ENCODE results near the gene PGBD5.

PGBD5 gene

DNA sequence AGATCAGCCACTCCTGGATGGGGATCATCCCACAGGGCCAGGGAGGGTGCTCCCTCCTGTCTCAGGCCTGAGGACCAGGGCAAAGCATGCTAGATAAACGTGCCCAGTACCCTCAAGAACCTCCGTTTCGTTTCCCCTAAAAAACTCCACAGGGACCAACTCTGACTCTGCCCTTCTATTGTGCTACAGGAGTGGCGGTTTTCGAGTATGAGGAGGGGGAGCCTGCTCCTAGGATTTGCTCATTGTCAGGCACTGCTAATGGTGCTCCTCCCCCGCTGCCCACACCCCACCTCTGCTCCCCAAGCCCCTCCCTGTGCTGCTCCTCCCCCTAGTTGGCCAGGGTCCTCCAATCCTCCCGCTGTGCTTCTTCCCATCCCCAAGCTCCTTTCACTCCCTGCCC, 32.0 kb downstream of the PGBD5 start:
- no peak for DNase-seq

DNA sequence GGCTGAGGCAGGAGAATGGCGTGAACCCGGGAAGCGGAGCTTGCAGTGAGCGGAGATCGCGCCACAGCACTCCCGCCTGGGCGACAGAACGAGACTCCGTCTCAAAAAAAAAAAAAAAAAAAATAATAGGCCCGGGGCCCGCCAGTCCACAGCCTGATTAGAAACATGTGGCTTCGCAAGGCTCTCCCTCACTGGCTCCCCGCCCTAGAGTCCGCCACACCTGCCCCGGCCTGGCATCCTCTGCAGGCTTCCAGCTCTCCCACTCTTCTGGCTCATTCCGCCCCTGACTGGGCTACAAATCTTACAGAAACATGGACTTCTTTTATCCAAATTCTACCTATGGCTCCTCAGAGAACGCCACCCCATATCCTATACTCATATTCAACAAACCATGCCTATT, 32.4 kb downstream of the PGBD5 start:
- DNase-seq: no peak

DNA sequence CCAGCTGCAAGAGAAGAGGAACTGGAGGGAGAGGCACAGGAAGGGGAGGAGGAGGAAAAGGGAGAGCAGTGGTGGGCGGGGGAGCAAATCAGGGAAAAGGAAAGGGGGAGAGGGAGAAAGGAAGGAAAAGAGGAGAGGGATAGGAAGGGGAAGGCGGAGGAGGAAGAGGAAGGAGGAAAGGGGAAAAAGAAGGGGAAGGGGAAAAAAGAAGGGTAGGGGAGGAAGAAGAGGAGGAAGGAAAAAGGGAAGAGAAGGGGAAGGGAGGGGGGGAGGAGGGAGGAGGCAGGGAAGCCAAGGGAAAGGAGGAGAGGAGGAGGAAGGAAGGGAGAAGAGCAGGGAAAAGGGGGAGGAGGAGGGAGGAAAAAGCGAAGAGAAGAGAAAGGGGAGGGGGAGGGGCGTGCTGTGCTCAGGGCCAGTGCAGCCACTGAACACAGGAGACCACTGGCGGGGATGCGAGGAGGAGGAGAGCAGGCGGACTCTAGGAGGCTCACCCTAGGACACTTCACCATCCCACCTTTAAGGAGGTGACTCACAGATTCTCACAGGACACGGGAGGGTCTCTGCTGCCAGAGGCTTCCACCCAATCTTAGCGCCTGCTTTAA, 33.1 kb downstream of the PGBD5 start:
- no peak for DNase-seq

DNA sequence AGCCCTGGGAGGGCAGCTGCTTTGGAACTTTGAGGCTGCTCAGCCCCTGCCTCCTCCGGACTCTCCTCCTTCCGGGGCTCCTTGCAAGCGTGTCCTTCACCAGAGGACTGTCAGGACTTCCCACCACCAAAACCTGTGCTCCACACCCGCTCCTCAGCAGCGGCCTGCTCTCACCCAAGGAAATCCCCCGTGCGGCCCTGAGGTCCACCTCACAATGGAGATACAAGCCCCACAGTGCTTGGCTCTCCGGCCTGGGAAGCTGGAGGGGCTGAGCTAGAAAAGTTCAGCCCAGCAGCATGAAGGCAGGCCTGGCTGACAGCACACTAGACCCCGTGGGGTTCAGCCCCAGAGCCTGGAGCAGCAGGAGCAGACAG, 33.6 kb downstream of the PGBD5 start:
- DNase-seq: no peak

DNA sequence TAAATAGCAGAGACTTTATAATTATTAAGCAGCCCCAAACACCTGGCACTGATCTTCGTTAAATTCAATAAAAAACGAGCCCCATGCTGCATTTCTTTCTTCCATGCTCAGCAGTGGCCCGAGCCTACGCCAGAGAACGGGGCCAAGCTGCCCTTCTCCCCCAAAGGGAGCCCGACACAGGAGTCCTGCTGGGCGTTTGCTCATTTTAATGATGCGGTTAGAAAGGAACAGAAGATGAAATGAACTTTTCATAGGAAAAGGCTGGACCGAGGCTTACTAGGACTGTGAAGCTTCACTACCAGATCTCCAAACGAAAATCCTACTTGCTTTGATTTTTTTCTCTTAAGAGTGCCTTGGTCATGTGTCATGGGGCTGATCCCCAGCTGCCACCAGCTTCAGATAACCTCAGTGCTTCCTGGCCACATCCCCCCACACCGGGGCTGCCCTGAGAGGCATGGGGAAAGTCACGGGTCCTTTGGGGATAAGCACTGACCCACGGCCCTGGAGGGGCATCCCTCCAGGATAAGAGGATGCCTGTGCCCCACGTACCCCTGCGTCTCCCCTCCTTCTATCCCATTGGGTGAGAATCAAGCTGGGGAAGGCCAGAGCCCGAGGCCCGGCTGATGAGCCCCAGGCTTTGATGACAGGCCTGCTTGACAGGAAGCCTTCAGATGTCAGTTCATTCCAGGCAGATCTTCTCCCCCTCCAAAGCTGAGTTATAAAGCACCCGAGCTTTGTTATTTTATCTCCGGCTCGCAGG, 34.2 kb downstream of the PGBD5 start:
- no peak for DNase-seq

DNA sequence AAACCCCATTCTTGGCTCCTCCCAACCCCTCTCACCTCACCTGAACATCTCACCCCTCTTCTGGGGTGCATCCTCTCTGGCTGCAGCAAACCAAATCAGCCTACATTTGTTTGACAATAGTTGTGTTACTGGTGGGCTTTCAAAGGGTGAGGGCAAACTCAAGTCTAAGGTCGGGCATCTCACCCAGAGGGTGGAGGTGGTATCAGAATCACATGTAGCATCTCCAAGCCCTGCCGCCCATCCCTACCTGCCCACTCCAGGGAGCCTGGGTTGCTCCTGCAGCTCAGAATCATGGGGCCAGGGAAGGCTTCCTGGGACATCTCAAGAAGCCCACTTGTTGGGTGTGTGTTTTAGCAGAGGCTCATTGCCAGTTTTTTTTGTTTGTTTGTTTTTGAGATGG, 35.8 kb downstream of the PGBD5 start:
- no peak for DNase-seq

DNA sequence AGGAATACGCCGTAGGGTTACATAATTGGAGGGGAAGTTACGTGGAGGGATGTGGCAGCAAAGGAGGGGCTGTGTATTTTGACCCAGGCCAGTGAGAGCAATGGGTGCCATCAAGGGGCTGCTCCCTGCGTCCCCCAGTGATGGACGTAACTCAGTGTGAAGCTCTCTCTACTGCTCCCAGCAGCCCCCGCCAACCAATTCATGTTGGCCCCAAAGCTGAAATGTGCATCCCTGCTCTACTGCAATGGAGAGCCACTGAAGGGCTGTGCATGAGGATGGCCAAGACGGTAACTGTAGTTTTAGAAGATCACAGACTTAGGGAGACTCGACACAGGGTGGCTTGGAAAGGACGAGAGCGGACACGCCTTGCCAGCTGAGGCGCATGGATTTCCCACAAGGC, 38.3 kb downstream of the PGBD5 start:
- no peak for DNase-seq

DNA sequence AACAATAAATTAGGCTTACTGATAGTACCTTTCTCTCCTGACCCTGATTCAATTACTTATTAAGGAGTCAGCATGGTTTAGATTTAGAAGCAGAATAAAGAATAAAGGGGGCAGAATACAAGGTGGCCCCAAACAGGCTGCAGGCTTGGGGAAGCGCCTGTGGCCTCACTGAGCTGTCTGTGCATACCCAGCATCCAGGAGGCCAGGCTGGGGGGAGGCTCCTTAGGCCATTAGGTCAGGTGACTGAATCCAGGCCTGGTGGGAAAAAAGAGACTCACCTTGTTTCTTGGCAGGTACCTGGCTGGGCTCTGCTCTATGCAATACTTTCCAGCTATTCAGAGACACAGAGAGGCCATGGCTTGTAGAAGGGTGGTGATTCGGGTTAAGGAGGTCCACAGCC, 38.8 kb downstream of the PGBD5 start:
- DNase-seq: no peak

DNA sequence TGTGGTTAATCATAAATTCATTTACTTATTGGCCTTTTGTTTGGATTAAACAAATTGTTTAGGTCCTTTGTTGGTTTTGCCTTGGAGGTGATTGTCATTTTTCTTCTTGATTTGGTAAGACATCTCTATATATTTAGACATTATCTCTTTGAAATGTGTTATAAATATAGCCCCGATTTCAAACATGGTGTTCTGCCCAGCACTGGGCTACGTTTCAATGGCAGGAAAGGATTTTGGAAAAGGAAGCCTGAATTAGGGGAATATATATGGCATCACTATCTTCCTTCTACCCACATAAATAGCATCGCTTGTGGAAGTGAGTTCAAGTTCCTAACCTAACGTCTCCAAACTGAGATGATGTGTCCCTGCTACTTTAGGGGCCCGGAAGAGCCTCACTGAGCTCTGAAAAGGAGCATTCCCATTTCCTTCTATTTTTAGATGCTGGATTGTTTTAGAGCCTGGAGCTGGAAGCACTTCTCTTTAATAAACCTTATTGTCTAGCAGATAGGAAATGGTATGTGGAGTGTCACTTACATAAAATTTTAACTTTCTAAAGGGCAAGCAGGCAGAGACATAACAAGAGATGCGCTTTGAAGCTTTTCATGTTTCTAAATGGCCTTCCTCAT, 39.4 kb downstream of the PGBD5 start:
- DNase-seq: no peak

DNA sequence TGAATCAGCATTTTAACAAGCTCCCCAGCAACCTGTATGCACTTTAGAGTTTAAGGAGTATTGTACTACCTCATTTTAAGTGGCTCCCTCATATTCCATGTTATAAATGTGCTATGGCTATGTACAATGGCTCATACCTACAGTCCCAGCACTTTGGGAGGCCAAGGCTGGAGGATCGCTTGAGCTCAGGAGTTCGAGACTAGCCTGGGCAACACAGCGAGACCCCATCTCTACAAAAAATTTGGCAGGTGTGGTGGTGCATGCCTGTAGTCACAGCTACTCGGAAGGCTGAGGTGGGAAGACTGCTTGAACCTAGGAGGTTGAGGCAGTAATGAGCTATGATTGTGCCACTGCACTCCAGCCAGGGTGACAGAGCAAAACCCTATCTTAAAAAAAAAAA, 40.2 kb downstream of the PGBD5 start:
- DNase-seq: no peak

DNA sequence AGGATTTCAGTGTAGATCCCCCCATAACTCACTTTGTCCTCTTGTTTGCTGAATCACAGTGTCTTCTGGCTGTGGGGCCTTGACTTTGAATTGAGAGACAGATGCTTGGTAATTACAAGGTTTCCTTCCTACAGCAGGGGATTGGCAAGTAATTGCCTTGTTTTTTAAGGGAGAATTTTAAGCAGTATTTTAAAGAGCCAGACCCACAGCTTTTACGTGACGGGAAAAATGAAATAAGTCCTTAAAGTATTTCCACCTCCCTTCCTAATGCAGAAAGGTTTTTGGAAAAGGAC, 41.0 kb downstream of the PGBD5 start:
- no peak for DNase-seq

DNA sequence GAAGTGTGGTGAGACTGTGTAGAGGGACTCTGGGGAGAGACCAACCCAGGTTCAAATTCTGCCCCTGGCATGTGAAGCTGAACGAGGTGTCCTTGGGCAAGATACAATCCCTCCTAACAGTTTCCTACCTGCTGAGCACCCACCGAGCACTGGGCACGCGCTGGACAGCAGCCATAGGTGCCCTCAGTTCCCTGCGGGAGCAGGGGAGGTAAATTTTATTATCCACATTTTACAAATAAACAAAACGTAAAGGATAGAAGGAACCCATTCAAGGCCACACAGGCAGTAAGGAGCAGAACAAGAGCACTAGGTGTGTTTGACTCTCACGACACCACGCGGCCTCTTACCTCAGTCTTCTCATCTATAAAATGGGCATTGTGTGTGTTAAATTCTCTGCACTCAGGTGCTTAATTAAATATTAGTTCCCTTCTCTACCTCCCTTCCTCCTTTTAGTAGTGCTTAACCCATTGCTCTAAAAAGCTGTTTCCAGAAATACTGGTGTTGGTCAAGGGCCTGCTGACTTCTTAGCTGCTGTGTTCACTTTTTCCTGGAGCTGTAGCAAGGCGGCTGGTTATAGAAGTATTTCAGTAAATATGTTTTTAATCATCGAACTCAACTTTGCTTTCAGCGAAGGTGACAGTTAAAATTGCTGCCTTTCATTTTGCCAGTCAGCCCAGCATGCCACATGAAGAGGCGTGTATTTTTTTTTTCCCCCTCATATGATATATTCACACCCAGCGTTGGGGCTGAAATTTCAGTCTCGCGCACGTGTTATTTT, 41.6 kb downstream of the PGBD5 start:
- DNase-seq: no peak

DNA sequence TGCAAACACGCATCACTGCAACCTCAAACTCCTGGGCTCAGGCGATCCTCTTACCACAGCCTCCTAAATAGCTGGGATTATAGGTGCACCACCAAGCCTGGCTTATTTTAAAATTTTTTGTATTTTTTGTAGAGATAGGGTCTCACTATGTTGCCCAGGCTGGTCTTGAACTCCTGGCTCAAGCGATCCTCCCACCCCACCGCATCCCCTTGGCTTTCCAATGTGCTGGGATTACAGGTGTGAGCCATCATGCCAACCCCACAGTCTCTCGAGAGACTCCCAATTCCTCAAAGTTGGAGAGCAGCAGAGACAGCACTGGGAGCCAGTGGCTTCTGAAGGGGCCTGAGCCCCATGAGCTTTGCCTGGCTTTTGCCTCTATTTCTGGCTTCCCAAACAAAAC, 42.7 kb downstream of the PGBD5 start:
- no peak for DNase-seq

DNA sequence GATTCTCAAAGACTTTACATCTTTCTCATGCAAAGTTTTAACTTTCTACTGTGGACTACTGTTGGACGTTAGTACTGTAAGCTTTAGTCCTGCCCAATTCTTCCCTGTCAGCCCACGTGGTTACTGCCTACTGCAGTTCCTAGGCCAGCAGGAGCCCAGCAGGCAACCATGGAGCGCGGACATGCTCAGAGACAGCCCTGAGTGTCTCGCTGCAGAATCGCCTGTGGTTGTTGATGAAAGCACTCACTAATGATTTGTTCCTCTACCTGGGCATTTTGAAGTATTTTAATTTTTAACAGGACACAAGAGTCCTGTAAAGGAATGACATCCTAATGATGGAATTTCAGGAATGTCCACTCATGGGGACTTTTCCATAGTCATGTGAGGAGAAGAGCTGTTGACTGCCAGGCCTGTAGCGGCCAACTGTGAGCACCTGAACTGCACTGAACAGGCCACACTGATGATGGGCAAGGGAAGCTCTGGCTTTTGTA, 44.1 kb downstream of the PGBD5 start:
- no peak for DNase-seq

DNA sequence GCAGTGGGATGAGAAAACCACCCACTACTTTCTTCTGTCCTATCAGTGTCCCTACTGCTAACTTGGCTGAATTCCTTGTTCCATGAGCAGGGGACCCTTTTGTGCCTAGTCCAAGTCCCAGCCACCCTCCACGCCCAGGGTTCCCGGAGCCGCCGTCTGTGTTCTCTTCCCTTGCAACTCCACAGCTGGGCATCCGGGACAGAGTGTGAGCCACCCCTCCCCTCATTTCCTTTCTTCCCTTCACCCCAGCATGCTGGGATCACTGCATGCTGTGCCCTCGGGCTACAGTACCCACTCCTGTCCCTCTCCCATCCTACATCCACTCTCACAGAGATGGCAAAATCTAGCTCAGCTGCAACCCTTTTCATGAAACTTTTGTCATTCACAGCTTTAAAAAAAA, 44.5 kb downstream of the PGBD5 start:
- DNase-seq: no peak

DNA sequence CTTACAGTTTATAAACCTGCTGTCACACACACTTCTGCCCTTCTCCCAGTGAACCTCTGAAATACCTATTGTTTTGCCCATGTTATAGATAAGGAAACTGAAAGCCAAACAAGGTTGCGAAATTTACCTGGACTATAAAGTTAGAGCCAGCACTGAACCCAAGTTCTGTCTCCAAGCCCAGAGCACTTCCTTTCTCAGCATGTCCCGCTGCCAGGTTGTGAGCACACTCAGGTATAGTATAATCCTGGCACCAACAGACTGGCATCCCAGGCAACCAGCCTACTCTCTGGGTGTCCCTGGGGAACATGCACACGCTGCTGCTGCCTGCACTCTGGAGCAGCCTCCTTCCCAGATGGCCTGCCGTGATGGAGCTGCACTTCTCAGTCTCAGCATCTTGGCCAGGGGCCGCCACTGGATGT, 45.1 kb downstream of the PGBD5 start:
- no peak for DNase-seq

DNA sequence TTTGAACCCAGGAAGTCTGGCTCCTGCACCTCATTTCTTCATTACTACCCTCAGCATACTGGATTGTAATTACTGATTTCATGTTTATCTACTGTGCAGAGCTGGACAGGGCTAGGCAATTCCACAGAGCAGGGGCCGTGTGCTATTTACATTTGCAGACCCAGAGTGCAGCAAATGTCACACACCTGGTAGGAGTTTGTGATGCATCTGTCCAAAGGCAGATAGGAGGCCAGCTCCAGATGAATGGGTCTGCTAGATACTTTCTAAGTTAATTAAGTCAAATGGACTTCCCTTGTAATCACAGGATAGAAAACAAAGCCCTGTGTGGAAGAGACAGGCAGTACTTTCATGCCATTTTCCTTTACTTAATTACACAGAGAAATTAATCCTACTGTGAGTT, 46.2 kb downstream of the PGBD5 start:
- no peak for DNase-seq

DNA sequence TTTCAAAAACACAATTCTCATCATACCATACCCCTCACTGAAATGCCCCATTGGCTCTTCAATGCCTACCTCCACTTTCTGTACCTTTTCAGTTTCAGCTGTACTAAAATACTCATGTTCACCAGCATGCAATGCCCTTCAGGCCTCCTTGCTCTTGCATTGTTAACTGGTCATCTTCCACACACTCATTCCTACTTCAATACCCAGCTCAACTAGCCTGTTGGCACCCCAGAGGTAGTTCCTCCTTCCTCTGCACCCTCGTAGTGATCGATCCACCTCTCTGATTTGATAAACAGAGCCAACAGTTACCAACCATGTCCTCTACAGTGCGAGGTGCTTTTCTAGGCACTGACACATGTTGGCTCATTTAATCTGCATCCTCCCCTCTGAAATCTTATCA, 46.7 kb downstream of the PGBD5 start:
- no peak for DNase-seq

DNA sequence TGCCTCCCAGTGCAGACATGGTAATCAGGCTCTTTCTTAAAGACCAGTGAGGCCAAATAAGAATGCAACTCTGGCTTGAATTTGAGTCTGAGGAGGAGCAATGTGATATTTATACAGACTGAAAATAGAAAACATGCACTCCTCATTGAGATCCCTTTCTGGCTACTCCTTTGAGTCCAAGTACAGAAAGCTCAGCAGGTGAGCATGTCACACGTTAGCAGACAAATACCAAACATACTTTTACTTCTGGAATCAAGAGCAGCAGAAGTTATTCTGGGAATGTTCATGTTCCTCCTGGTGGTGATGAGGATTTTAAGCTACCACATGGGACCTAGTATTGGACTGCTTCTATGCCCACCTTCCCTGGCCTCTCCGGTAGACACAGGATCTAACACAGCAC, 48.3 kb downstream of the PGBD5 start:
- DNase-seq: no peak

DNA sequence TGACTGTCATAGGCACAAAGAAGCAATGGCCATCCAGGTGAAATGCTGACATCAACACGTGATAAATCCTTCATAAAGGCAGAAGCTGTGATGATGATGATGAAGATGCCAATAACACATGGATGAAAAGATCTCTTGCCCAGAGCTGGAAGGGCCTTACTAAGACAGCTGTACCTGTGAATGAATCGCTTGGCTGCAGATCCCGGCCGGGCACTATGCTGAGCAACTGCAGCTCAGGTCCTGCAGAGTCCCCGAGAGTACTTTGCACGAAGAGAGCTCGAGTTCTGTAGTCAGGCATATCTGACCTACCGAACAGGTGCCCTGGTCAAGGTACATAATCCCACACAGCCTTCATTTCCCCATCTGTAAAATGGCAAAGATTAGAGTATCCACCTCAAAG, 48.8 kb downstream of the PGBD5 start:
- DNase-seq: no peak

DNA sequence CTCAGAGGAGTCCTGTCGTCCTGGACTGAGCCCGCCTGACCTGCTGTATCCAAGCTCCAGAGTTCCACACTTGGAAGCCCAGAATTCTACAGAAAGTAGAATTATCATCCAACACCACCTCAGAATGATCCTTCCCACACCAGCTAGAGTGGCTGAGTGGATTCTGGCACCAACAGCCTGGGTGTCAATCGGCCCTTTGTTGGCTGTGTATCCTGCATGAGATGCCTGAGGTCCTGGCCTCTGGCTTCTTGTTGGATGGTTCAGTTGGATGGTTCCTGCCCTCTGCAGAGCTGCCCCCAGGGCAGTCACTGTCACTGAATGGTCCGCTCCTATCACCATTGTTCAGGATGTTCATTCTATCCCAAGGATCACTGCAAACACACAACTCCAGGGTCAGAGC, 49.8 kb downstream of the PGBD5 start:
- no peak for DNase-seq

DNA sequence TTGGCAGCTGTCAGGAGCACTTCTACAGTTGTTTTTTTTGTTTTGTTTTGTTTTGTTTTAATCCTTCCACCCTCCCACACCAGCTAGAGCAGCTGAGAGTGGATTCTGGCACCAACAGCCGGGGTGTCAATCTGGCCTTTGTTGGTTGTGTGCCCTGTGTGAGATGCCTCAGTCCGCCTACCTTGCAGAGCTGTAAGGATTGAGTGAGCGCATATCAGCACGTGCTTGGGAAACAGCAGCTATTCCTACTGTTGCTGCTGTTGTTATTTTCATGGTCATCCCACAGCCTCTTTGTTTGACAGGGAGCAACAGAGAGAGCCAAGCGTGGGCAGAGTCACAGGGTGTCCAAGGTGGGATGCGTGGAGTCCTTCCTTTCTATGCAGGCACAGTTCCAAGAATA, 50.4 kb downstream of the PGBD5 start:
- DNase-seq: no peak

DNA sequence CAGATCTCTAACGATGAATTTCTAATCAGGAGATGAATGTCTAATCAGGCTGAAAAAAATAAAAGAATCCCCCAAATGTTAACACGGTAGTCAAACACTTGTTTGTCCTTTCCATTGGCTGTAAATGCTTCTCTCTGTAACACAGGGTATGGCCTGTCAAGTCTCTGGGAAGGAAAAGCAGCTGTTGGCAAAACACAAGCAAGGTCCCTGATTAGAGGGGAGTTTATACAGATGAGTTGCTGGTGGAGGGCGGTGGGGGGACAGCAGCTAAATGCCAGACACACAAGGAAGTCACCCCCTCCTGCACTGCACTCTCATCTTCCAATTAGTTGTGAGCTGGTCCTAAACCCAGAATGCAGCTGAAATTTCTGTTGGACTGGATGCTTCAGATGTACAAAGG, 51.0 kb downstream of the PGBD5 start:
- DNase-seq: no peak

Data from activated T-cell treated with anti-CD3 and anti-CD28 coated beads, Interleukin-2, amount 50 U/mL, for 48 hours (primary cell).